ENCODE measurements around the gene LRRC56.

The LRRC56 gene

DNA sequence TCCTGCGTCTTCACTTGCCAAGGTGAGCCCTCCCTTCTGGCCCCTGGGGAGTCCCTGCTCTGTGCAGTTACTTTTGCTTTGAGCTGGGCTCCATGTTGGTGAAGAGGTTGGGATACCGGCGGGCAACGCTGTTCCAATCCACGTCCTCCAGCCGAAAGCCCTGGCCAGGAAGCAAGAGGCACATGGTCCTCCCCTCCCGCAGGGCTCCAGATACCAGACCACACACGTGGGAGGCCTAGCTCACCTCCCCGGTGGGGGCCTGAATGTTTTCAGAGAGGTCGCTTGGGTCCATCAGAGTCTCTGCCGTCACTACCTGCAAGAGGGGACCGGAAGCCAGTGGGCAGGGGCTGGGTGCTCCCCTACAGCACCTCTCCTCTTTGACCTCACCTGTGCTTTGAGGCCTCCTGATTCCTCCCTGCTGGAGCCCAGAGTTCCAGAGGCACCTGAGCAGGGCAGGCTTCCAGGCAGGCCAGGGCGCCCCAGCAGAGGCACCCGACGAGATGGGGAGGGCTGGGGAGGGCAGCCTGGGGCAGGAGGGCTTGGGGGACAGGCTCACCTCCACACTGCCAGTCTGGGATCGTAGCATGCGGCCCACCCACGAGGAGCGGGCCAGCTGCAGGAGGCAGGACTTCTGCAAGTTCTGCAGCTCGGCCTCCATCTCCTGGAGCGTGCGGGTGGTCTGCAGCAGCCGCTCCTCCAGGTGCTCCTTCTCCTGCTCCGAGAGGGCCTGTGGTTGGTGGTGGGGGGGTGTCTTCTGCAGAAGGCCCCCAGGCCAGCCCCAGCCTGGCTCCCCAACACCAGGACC is 20.2 kb downstream of the LRRC56 start:
- DNase-seq (ENCODE audit: extremely low read depth in 1 of 2, low read depth in 1 of 2) = no peak

DNA sequence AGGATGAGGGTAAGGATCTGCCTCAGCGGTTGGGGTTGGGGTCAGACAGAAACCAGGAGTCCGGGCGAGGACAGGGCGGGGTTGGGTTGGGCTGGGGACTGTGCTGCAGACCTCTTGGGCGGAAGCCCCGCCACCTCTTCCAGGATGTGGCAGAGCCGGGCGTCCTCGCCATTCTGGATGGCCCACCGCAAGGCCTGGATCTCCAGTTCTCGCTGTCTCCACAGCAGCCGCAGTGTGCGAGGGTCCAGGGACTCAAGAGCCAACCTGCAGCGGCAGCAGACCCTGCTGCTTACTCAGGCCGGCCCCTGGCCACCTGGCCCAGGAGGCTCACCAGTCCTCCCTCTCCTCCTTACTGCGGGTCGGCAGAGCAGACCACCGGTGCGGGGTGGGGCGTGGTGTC is 21.2 kb downstream of the LRRC56 start:
- no peak for DNase-seq (ENCODE audit: extremely low read depth in 1 of 2, low read depth in 1 of 2)

DNA sequence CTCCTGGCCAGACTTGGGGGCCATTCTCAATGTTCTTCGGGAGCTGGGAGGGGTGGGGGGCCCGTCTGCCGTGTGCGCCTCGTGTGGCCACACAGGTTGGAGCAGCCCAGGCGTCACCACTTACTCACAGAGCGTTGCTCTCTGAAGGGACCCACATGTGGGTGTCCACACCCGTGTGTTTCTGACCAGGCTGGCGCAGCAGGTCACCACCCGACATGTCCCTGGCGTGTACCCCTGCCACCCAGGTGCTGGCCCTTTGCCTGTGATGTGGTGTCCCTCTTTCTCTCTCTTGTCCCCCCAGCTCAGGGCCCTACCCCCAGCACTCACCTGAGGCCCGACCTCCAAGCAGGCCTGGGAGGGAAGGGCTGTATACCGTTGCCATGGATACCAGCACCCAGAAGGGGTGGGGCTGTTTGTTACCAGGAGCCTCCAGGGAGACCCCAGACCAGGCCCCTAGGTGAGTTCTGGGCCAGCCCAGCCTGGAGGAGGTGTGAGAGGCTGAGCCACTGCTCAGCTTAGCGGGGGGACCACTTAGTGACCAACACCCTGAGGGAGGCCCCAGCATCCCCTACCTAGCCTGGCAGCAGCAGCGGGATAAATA is 21.8 kb downstream of the LRRC56 start:
- no peak for DNase-seq (ENCODE audit: extremely low read depth in 1 of 2, low read depth in 1 of 2)

DNA sequence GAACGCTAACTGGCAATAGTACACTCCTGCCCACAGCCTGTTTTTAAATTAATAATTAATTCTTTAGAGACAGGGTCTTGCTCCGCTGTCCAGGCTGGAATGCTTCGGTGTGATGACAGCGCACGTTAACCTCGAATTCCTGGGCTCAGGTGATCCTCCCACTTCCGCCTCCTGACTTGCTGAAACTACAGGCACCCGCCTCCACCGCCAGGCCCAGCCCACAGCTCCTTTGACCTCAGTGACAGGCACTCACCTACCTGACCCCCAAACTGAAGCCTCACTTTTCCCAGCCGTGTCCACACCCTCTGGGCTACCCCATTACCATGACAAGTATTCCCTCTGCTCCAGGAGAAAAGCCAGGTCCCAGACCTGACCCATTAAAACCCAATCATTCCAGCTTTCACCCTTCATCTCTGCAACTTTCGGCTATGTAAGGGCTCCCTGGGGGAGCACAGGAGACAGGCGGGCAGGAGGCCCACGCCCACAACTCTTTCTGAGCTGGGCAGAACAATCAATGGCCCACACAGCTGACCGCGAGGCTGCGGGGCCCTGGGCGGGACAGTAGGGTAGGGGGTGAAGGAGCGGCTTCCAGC is 22.5 kb downstream of the LRRC56 start:
- no peak for DNase-seq (ENCODE audit: extremely low read depth in 1 of 2, low read depth in 1 of 2)

DNA sequence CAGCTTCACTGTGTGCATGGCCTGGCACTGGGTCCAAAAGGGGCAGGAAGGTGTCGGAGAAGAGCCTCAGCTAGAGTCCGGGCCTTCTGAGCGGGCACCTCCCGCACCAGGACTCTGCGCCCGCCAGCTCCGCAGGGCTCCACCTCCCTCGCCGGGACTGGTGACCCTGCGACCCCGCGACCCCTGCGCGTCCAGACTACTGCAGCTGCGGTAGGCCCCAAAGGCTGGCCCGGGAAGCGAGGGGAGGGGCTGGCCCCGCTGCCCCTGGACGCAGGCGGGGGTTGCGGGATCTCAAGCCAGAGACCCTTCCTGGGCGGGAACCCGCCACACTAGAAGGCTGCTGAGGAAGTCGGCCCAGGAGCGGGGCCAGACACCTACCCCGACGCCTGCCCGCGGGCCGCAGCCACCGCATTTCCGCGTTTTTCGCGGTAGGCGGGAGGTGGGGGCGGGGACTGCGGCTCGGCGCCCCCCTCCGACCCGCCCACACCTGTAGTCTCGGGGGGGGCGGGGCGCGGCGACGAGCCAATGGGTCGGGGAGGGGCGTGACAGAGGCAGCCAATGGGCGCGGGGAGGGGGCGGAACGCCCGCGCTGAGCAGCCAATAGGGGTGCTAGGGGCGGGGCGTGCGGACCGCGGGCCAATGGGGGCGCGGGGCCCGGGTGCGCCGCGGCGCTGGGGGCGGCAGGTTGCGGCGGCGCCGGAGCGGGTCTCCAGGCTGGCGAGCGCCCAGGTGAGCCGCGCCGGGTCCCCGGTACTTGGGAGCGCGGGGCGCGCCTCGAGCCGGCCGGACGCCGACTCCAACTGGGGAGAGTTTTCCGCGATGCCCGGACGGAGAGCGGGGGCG is 23.2 kb downstream of the LRRC56 start, which contains the start of the genes LMNTD2 and RASSF7:
Gene LMNTD2, minus strand, starts transcription at position 434 of the 843 bp plus-strand sequence. Its CDS starts 22 bp downstream, at position 412.
Gene RASSF7, plus strand, starts transcription at position 666 of the 843 bp plus-strand sequence. CDS start 799 bp downstream, outside the sequence.
- DNase-seq (ENCODE audit: extremely low read depth in 1 of 2, low read depth in 1 of 2) = peak; percentile 90 to 91

DNA sequence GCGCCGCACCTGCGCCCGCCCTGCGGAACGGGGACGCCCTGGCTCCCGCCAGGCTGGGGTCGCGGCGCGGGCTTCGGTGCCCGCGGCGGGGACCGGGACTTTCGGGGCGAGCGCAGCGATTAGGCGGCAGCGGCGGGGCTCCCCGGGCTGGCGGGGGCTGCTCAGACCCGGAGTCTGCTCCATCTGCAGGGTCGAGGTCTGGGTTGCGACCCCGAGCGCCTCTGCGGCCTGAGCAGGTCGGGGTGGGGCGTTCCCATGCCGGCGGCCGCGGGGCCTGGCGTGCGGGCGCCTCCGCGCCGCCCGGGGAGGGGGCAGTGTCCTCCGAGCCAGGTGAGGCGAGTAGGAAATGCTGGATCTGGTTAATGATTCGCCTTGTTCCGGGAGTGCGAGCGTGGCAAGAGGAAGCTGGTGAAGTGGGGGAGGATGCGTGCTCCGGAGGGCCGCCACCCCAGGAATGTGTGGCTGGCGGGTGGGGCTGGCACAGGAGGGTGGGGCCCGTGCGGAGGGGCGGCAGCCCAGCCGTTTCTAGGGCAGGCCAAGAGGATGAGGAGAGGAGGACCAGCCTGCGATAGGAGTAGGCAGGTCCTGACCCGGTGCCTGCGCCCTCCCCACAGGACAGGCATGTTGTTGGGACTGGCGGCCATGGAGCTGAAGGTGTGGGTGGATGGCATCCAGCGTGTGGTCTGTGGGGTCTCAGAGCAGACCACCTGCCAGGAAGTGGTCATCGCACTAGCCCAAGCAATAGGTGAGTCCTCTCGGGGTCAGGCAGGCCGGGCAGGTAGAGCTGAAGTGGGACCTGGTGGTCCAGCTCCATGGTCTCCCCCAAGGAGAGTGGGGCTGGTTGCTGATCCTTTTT is 24.0 kb downstream of the LRRC56 start:
- no peak for DNase-seq (ENCODE audit: extremely low read depth in 1 of 2, low read depth in 1 of 2)

DNA sequence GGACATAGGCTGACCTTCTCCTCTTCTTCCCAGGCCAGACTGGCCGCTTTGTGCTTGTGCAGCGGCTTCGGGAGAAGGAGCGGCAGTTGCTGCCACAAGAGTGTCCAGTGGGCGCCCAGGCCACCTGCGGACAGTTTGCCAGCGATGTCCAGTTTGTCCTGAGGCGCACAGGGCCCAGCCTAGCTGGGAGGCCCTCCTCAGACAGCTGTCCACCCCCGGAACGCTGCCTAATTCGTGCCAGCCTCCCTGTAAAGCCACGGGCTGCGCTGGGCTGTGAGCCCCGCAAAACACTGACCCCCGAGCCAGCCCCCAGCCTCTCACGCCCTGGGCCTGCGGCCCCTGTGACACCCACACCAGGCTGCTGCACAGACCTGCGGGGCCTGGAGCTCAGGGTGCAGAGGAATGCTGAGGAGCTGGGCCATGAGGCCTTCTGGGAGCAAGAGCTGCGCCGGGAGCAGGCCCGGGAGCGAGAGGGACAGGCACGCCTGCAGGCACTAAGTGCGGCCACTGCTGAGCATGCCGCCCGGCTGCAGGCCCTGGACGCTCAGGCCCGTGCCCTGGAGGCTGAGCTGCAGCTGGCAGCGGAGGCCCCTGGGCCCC is 24.8 kb downstream of the LRRC56 start:
- DNase-seq (ENCODE audit: extremely low read depth in 1 of 2, low read depth in 1 of 2) = no peak

DNA sequence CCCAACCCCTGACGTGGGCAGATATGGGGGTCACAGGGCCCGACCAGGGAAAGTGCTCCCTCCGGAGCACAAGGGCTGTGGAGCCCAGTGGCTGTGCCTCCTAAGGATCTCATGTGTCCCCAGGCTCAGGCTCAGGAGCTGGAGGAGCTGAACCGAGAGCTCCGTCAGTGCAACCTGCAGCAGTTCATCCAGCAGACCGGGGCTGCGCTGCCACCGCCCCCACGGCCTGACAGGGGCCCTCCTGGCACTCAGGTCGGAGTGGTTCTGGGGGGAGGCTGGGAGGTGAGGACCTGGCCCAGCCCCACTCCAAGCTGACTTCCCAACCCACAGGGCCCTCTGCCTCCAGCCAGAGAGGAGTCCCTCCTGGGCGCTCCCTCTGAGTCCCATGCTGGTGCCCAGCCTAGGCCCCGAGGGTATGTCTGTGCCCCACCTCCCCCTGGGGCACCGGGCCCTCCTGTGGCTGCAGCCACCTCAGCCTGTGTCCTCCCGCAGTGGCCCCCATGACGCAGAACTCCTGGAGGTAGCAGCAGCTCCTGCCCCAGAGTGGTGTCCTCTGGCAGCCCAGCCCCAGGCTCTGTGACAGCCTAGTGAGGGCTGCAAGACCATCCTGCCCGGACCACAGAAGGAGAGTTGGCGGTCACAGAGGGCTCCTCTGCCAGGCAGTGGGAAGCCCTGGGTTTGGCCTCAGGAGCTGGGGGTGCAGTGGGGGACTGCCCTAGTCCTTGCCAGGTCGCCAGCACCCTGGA is 25.9 kb downstream of the LRRC56 start:
- DNase-seq (ENCODE audit: extremely low read depth in 1 of 2, low read depth in 1 of 2) = no peak

DNA sequence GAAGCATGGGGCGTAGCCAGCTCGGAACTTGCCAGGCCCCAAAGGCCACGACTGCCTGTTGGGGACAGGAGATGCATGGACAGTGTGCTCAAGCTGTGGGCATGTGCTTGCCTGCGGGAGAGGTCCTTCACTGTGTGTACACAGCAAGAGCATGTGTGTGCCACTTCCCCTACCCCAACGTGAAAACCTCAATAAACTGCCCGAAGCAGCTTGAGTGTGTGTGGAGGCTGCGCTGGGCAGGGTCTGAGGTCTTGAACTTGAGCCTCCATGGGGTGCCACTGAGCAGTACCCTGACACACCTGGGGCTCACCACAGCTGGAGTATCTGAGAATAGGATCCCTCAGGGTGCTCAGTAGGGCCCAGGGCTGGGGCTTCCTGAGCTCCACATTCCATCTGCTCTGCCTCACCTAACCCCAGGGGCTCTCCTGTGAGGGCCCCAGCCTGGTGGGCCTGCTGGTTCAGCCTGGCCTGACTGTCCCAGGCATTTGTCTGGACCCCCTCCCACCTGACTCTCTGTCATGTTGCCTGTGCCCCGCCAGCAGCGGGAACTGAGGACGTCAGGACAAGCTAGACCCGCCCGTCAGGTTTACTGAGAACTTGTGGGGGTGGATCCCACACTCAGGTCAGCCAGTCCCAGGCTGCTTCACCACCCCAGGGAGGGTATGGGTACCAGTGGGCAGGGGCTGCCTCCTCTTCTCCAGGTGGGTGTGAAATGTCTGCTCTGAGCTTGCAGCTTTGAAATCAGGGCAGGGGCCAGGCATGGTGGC is 26.7 kb downstream of the LRRC56 start:
- no peak for DNase-seq (ENCODE audit: extremely low read depth in 1 of 2, low read depth in 1 of 2)

DNA sequence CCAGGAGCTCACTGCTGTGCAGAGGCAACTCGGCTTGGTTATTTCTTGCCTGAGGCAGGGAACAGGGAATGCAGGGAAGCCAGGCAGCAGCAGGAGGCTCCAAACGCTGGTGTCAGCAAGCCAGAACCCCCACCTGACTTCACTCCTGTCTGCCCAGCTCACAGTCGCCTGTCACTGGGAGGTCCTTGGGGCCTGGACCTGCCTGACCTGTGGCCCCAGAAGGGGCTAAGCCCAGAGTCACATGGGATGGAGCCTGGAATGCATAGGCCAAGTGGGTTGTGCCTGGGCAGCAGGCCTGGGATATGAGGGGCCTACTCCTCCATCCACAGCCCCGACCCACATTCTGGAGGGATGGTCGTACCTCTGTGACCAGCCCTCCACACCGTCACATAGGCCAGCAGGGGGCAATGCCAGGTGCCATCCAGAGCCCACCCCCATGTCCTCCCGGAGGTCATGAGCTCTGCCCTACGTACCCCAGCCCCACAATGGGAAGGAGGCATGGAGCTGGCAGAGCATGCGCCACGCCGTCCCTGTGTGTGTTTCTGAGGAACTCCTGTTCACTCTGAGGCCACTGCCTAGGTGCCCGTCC is 28.7 kb downstream of the LRRC56 start:
- DNase-seq (ENCODE audit: extremely low read depth in 1 of 2, low read depth in 1 of 2) = no peak

DNA sequence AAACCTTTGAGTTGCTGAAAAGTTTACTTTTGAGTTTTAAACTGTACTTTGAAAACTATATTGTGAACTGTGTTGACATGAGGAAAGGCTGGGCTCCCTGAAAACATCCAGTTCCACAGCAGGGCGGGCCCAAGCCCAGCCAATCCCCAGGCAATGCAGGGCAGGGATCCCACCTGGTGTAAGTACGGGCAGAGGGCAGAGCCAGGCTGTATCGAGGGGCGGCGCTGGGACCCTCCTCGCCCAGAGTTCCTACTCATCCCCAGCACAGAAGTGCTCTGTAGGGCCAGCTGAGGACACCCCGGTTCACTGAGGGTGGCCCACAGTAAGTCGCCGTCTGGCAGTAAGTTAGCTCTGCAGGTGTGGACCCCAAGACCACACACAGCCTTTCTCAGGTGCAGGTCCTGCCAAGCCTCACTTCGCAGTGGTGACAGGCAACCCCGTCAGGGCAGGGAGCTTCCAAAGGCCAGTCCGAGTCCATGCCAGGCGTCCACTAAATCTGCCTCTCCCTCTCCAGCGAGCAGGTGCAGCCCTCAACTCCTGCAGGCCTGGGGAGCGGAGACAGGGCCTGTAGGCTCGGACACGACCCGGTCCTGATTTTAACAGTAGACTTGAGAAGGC is 29.8 kb downstream of the LRRC56 start:
- DNase-seq (ENCODE audit: extremely low read depth in 1 of 2, low read depth in 1 of 2) = no peak

DNA sequence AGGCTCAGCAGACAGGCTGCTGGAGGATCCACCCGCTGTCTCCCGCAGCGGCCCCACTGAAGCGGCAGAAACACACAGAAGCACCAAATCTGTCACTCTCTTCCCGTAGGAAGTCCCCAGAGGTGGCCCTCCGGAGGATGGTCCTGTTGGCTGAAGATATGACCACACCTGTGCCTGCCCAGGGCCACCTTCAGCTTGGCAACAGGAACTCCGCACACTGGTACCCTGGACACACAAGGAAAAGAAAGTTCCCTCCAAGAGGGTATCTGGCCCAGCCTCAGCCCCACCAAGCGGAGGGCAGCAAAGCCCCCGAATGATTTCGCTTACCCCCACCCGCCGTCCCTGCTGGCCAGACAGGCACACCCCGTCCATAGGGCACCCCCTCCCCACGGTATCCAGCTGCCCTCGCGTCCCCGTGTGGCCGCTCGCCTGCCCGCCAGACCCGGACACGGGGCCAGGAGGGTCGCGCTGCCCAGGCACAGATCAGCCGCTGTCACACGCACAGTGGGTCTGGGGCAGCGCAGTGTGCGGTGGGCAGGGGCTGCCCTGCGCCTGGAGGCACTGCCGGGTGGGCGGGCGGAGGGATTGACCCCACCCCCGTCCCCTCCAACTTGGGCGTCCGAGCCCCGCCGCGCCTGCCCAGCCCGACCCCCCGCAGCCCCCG is 30.4 kb downstream of the LRRC56 start:
- no peak for DNase-seq (ENCODE audit: extremely low read depth in 1 of 2, low read depth in 1 of 2)

DNA sequence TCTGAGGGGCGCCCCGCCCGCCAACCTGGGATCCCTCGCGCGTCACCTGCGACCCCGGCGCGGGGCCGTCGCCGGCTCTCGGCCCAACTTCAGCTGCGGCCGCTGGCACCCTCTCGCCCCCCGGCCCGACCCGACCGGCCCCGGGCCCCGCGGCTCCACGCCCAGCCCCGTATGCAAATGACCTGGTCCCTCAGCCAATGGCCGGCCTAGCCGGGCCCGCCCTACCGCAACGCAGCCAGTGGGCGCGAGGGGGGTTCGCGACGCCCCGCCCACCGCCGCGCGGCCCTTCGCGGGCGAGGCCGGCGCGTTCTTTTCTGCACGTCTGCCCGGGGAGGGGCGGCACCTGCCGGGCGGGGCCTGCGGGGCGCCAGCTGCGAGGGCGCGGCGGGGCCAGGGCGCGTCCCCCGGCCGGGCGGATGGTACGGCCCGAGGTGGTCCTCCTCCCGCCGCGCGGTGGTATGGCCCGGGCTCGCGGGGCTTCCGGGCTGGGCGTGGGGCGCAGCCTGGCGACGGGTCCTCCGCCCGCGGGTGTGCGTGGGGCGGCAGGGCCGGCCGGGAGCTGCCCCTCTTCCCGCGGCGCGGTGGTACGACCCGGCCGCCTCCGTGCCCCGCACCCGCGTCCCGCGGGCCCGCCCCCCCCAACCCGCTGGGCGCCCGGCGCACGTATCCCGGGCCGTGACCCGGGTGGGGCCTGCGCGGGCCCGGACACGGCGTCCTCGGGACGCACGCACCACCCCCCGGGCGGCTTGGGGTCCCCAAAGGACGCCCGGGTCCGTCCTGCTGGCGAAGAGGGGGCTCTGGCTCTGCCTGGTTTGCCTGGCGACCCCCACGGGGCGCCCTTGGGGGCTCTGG is 31.2 kb downstream of the LRRC56 start:
- DNase-seq (ENCODE audit: extremely low read depth in 1 of 2, low read depth in 1 of 2) = peak; percentile 89 to 94

DNA sequence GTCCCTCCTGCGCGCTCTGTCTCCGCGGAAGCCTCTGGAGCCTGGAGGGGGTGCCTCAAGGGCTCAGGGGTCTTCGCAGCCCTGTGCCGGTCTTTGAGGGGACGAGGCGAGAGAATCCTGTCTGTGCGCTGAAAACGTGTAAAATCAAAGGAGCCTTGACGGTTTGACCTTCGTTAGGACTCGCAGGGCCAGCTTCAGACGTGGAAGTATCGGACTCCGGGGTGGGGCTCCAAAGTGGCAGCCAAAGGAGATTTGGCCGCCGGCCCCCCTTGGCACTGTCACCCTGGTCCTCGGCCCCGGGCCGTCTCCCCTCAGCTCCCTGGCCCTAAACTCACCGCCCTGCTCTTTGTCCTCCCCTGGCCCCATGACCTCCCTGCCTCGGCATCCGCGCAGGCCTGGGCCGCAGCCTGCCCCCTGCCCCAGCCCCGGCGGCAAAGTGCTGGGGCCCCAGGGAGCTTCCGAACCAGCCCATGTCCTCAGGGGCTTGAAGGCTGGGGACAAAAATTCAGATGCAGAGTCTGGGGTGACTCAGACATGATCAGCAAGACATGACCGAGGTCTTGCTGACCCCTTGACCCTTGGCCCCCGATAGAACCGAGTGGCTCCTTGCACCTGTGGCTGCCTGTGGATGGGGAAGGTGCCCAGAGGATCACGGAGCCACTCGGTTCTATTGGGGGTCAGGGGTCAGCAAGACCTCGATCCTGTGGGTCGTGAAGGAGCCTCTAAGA is 32.0 kb downstream of the LRRC56 start:
- no peak for DNase-seq (ENCODE audit: extremely low read depth in 1 of 2, low read depth in 1 of 2)

DNA sequence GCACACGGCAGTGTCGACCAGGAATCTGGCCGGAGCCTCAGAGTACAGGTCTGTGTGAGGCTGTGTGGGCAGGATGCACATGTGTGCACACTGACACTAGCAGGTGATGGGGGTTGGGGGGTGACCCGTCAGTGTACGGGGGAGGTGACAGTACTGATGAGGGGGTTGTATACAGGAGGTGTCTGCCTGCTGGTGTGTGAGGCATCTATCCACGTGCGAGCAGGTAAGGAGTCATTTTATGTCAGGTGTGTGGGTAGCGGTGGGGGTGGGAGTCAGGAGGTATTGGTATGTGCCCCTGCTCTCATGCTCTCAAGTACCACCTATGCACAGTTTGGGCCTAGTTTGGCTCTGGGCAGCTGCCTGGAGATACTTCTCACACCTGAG is 34.5 kb downstream of the LRRC56 start:
- DNase-seq (ENCODE audit: extremely low read depth in 1 of 2, low read depth in 1 of 2) = no peak
